Mesenchymal stem cell (in vitro differentiated cells and primary cell): Measurements from ENCODE around the gene GOLT1A.

ENCODE experiments used
- DNase-seq: peaks from one replicate; pipeline ENCODE4 v3.0.0-alpha.2; 2013
- H2AFZ ChIP-seq: one replicate; pipeline ENCODE4 v1.6.1; 2013; ENCODE audit warnings: low read depth, mild to moderate bottlenecking, control low read depth, inconsistent platforms, low read length, moderate library complexity
- H2AK5ac ChIP-seq: 2 replicates; pipeline ENCODE4 v1.6.1; 2013; ENCODE audit warnings: low read length, moderate library complexity, mild to moderate bottlenecking, inconsistent platforms; ENCODE audit not compliant: severe bottlenecking
- H2BK120ac ChIP-seq: one replicate; pipeline ENCODE4 v1.6.1; 2013; ENCODE audit warnings: low read depth, mild to moderate bottlenecking, inconsistent platforms, low read length, moderate library complexity
- H2BK12ac ChIP-seq, 2 experiments: one replicate each; pipeline ENCODE4 v1.6.1; 2013; ENCODE audit warnings: inconsistent platforms in 2 of 2, low read length in 2 of 2, mild to moderate bottlenecking in 2 of 2, moderate library complexity in 2 of 2, control low read depth in 1 of 2
- H2BK15ac ChIP-seq: one replicate; pipeline ENCODE4 v1.6.1; 2013; ENCODE audit warnings: mild to moderate bottlenecking, low read depth, inconsistent platforms; ENCODE audit not compliant: poor library complexity, severe bottlenecking
- H2BK5ac ChIP-seq: 2 replicates; pipeline ENCODE4 v1.6.1; 2013; ENCODE audit warnings: low read depth, mild to moderate bottlenecking, low read length, control low read depth, inconsistent platforms; ENCODE audit not compliant: poor library complexity, severe bottlenecking
- H3K14ac ChIP-seq, 2 experiments: one replicate each; pipeline ENCODE4 v1.6.1; 2013; ENCODE audit warnings: inconsistent platforms in 2 of 2, low read length in 2 of 2, control low read depth in 1 of 2, mild to moderate bottlenecking in 1 of 2, moderate library complexity in 1 of 2
- H3K18ac ChIP-seq, 2 experiments: one replicate each; pipeline ENCODE4 v1.6.1; 2013; ENCODE audit warnings: inconsistent platforms in 2 of 2, low read length in 2 of 2, control low read depth in 1 of 2, low read depth in 1 of 2, mild to moderate bottlenecking in 1 of 2
- H3K23ac ChIP-seq, 2 experiments: one replicate each; pipeline ENCODE4 v1.6.1; 2013; ENCODE audit warnings: inconsistent platforms in 2 of 2, low read length in 2 of 2, mild to moderate bottlenecking in 2 of 2, moderate library complexity in 2 of 2, control low read depth in 1 of 2
- H3K27ac ChIP-seq: 2 replicates; pipeline ENCODE4 v1.5.1; 2013; ENCODE audit warnings: mild to moderate bottlenecking, moderate library complexity, low read length, control low read depth, inconsistent platforms; ENCODE audit not compliant: poor library complexity, severe bottlenecking
- H3K27me3 ChIP-seq, 2 experiments: 2 replicates each; pipeline versions ENCODE4 v1.6.1 to v1.7.0; 2013; ENCODE audit warnings: low read length in 2 of 2, mild to moderate bottlenecking in 2 of 2, moderate library complexity in 2 of 2, control low read depth in 1 of 2, inconsistent platforms in 1 of 2; ENCODE audit not compliant: control insufficient read depth in 1 of 2, insufficient read depth in 1 of 2
- H3K36me3 ChIP-seq, 2 experiments: 2 replicates each; pipeline versions ENCODE4 v1.6.1 to v1.7.0; 2013; ENCODE audit warnings: low read length in 2 of 2, control low read depth in 1 of 2, inconsistent platforms in 1 of 2, low read depth in 1 of 2, mild to moderate bottlenecking in 1 of 2; ENCODE audit not compliant: insufficient read depth in 2 of 2, control insufficient read depth in 1 of 2
- H3K4ac ChIP-seq, 2 experiments: one replicate each; pipeline ENCODE4 v1.6.1; 2013; ENCODE audit warnings: inconsistent platforms in 2 of 2, low read length in 2 of 2, mild to moderate bottlenecking in 2 of 2, moderate library complexity in 2 of 2, control low read depth in 1 of 2, low read depth in 1 of 2
- H3K4me1 ChIP-seq: 2 replicates; pipeline ENCODE4 v1.6.1; 2013; ENCODE audit warnings: low read depth, low read length, control low read depth; ENCODE audit not compliant: control insufficient read depth, insufficient read depth
- H3K4me2 ChIP-seq: 2 replicates; pipeline ENCODE4 v1.6.1; 2013; ENCODE audit warnings: low read length, mild to moderate bottlenecking, inconsistent platforms; ENCODE audit not compliant: poor library complexity, severe bottlenecking
- H3K4me3 ChIP-seq, 2 experiments: 2 replicates each; pipeline versions ENCODE4 v1.5.1 to v1.7.0; 2013; ENCODE audit warnings: low read length in 2 of 2, mild to moderate bottlenecking in 2 of 2, control low read depth in 1 of 2, low read depth in 1 of 2; ENCODE audit not compliant: insufficient read depth in 1 of 2
- H3K79me1 ChIP-seq: replicated peaks from 2 replicates; pipeline ENCODE4 v1.6.1; 2013; ENCODE audit warnings: mild to moderate bottlenecking, control low read depth, low read length, inconsistent platforms; ENCODE audit not compliant: poor library complexity, severe bottlenecking
- H3K9ac ChIP-seq: 2 replicates; pipeline ENCODE4 v1.7.0; 2013; ENCODE audit warnings: mild to moderate bottlenecking, low read length, moderate library complexity
- H3K9me3 ChIP-seq: 2 replicates; pipeline ENCODE4 v1.7.0; 2013; ENCODE audit warnings: mild to moderate bottlenecking, low read length; ENCODE audit not compliant: control insufficient read depth
- H4K8ac ChIP-seq: one replicate; pipeline ENCODE4 v1.6.1; 2013; ENCODE audit warnings: inconsistent platforms, mild to moderate bottlenecking, low read length, moderate library complexity
- H4K91ac ChIP-seq: one replicate; pipeline ENCODE4 v1.6.1; 2013; ENCODE audit warnings: mild to moderate bottlenecking, low read length, inconsistent platforms
- WGBS: methylation state at CpG from one replicate; pipeline ENCODE4 v1.1.7; 2013; ENCODE audit warnings: mixed read lengths; 5-methylcytosine and 5-hydroxymethylcytosine counted together

Gene GOLT1A

DNA sequence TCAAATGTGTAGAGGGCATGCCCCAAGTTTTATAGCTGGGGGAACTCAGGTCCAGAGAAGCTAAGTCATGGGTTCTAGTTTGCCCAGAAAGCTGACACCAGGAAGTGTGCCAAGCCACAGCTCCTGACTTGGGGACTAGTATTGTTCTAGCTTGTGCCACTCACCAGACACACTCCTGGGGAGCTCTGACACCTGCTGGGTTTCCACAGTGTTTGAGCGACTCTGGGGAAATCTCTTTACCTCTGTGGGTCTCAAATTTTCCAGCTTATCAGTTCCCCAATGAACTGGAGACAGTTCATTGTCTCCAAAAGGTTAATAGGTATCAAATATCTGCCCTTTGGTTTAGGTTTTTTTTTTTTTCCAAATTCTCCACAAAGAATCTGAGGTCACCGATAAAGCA, 21.7 kb downstream of the GOLT1A start:
- DNase-seq, result no peak
- Histone ChIP-seq H3K36me3 (no peaks in the 10 kb centered on the region), H4K8ac (no peak overlapping the region), H2BK12ac (no peak overlapping the region), H3K9ac (no peak overlapping the region), H3K4me1 (peaks cover 28% of the 10 kb centered on the region), H2BK15ac (no peak overlapping the region), H2AFZ (no peak overlapping the region), H3K4me3 (no peak overlapping the region), H3K23ac (no peak overlapping the region), H2BK120ac (no peak overlapping the region), H4K91ac (no peak overlapping the region), H3K14ac (no peak overlapping the region), H3K4me2 (no peak overlapping the region), H3K18ac (no peak overlapping the region), H3K27ac (no peak overlapping the region), H3K27me3 (peaks cover 46 to 97% of the 10 kb centered on the region in 2 experiments), H2BK5ac (no peak overlapping the region), H3K9me3 (no peaks in the 10 kb centered on the region), H2AK5ac (no peak overlapping the region), H3K4ac (no peak overlapping the region), H3K79me1 (no peaks in the 10 kb centered on the region)
- WGBS, result 96% methylated on average over 2 of the region's 2 CpGs

DNA sequence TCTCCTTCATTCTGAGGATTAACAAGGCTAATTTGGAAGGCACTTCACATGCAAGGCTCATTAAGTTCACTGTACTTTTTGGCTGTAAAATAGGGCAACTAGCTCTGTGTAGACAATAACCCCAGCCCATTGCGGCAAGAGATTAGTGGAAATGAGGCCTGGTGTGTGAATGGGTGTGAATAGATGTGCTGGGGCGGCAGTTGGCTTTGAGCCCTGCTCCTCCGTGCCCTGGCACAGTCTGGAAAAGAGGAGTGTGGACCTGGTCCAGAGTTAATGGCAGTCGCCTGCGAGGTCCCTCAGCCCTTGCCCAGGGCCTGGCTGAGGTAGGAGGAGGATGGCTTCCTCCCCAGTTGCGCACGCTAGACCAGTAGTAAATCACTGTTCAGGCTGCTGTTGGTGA, 22.3 kb downstream of the GOLT1A start:
- Histone ChIP-seq H3K4me1 (peaks cover 22% of the 10 kb centered on the region), H3K4me3 (no peak overlapping the region), H4K8ac (no peak overlapping the region), H2AK5ac (no peak overlapping the region), H3K4ac (no peak overlapping the region), H3K36me3 (no peaks in the 10 kb centered on the region), H2BK5ac (no peak overlapping the region), H4K91ac (no peak overlapping the region), H3K18ac (no peak overlapping the region), H3K14ac (no peak overlapping the region), H2AFZ (no peak overlapping the region), H2BK120ac (no peak overlapping the region), H3K79me1 (no peaks in the 10 kb centered on the region), H3K27me3 (peaks cover 51 to 97% of the 10 kb centered on the region in 2 experiments), H2BK12ac (no peak overlapping the region), H3K27ac (no peak overlapping the region), H2BK15ac (no peak overlapping the region), H3K4me2 (no peak overlapping the region), H3K23ac (no peak overlapping the region), H3K9me3 (no peaks in the 10 kb centered on the region), H3K9ac (no peak overlapping the region)
- no peak for DNase-seq
- 83% methylated on average over 5 of the region's 7 CpGs for WGBS

DNA sequence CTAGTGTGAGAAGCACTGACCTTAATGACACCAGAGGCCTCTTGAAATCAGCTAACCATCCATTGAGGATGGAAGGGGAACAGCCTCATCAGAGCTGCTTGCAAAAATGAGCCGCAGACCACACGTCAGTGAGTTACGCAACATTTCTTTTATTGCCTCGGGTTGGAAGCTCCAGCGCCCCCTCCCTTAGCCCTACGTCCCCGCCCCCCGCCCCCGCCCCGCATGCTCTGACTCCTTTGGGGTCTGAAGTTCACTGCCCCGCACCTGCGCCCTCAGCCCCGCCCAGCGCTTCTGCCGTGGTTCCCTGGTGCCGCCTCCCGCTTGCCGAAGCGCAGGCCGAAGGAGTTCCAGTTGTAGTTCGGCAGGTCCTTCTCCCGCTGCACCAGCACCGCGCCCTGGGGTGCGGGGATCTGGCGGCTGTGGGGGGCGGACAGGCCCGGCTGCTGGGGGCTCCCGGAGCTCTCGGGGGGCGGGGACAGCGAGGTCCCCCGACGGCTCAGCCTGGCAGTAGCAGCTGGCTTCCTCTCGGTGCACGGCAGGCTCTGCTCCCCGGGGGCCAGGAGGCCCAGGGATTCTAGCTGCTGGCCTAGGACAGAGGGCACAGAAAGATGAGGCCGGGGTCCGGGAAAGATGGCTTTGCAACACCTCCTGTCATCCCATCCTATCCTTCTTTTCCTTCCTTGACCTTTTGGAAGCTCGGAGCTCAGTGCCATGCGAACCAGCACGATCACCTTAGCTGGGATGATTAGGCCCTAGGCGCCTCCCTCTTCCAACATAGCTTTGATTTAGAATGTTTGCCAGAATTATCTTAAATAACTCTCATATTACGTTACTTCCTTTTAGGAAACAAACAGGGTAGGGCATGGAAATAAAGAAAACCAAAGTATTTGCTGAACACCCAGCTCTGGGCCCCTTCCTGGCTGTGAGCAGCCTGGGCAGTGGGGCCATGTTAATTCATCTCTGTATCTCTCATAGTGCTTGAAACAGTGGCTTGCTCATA, 23.3 kb downstream of the GOLT1A start:
- Histone ChIP-seq H2AFZ (peak overlapping the region; percentile 64), H3K9me3 (no peaks in the 10 kb centered on the region), H3K9ac (no peak overlapping the region), H2BK15ac (no peak overlapping the region), H2BK120ac (no peak overlapping the region), H3K23ac (no peak overlapping the region), H3K18ac (no peak overlapping the region), H2AK5ac (no peak overlapping the region), H3K4me1 (peaks cover 14% of the 10 kb centered on the region), H3K4ac (no peak overlapping the region), H3K4me2 (peak overlapping the region; percentile 49), H3K79me1 (no peaks in the 10 kb centered on the region), H3K4me3 (peak overlapping the region in 1 of 2 experiments; percentile 11), H3K36me3 (no peaks in the 10 kb centered on the region), H4K91ac (no peak overlapping the region), H3K27ac (no peak overlapping the region), H4K8ac (no peak overlapping the region), H3K14ac (peak overlapping the region in 1 of 2 experiments; percentile 56), H2BK12ac (no peak overlapping the region), H3K27me3 (peaks cover 60 to 96% of the 10 kb centered on the region in 2 experiments), H2BK5ac (no peak overlapping the region)
- peak; percentile 48 for DNase-seq
- WGBS, result 18% methylated on average over 40 of the region's 44 CpGs

DNA sequence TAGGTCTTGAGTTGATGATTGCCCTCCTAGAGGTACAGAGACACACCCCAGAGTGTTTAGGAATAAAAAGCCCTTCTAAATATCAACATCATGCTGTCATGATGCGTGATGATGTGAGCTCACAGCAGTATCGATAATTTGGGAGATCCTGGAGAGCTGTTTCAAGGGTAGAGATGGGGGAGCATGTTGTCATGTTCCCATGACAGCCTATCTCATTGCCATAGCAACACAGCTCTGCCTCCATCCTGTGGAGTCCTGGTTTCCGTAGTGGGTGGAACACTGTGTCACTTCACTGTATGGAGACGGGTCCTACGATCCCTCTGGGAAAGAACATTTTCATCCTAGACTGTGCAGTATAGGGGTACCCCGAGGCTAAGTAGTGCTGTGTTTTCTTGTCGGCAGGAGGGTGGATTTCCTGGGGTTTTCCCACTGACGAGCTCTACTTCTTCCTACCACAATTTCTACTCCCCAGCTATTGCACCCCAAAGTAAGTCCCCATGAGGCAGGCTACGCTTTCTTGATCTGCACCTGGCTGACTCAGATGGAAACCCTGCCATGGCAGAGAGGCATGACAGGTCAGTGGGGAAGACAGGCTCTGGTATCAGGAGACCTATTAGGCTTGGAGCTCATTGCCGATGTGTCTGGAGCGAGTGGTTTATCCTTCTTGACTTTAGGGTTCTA, 24.7 kb downstream of the GOLT1A start:
- Histone ChIP-seq H3K14ac (no peak overlapping the region), H3K9me3 (no peaks in the 10 kb centered on the region), H3K36me3 (no peaks in the 10 kb centered on the region), H3K4ac (no peak overlapping the region), H2AK5ac (no peak overlapping the region), H3K79me1 (no peaks in the 10 kb centered on the region), H2BK120ac (no peak overlapping the region), H3K4me1 (peaks cover 4% of the 10 kb centered on the region), H3K4me3 (no peak overlapping the region), H3K4me2 (no peak overlapping the region), H2BK12ac (no peak overlapping the region), H3K23ac (no peak overlapping the region), H3K27me3 (peaks cover 60 to 84% of the 10 kb centered on the region in 2 experiments), H3K9ac (no peak overlapping the region), H2AFZ (no peak overlapping the region), H2BK15ac (no peak overlapping the region), H3K18ac (no peak overlapping the region), H3K27ac (no peak overlapping the region), H4K8ac (no peak overlapping the region), H2BK5ac (no peak overlapping the region), H4K91ac (no peak overlapping the region)
- DNase-seq, result no peak
- 92% methylated on average over 11 of the region's 11 CpGs for WGBS
